ENCODE data around the gene PGP.

PGP gene

GRCh38 chr16:2200313-2200712 lies 14.3 kb downstream of the PGP start:
- TF ChIP-seq CTCF (conservative IDR thresholded peaks at IDR 0.05; ENCODE audit: low read depth) = no peak
- ChIA-PET CTCF (interaction anchor here (0.5 kb wide), 1 partner anchor 301 kb away, joined by 4 read pairs; no protein-coding TSS in a partner anchor), POLR2A (ENCODE audit: low non-redundant PET) (no interaction called here)
- H3K27ac ChIP-seq = no peak overlapping the region
- DNase-seq (ENCODE audit: low spot score) = no peak

- CTCF ChIA-PET = interaction anchor here (0.5 kb wide), 1 partner anchor 301 kb away, joined by 4 read pairs; no protein-coding TSS in a partner anchor
- POLR2A ChIA-PET (ENCODE audit: low non-redundant PET) = no interaction called here
- no peak overlapping the region for H3K27ac ChIP-seq
- no peak for TF ChIP-seq CTCF (conservative IDR thresholded peaks at IDR 0.05; ENCODE audit: low read depth)
- DNase-seq (ENCODE audit: low spot score) = no peak
Observed at GRCh38 chr16:2199621-2200139, 15.0 kb downstream of the PGP start.

- POLR2A ChIA-PET (ENCODE audit: low non-redundant PET) = no interaction called here
- no peak for DNase-seq (ENCODE audit: low spot score)
Observed at GRCh38 chr16:2199095-2199494, 15.5 kb downstream of the PGP start.

GRCh38 chr16:2198283-2198682 lies 16.4 kb downstream of the PGP start:
- no peak overlapping the region for H3K27ac ChIP-seq
- no peak for TF ChIP-seq CTCF (conservative IDR thresholded peaks at IDR 0.05; ENCODE audit: low read depth)
- ChIA-PET POLR2A (ENCODE audit: low non-redundant PET) (no interaction called here), CTCF (no interaction called here)
- no peak for DNase-seq (ENCODE audit: low spot score)

More at GRCh38 chr16:2199095-2199494, 15.5 kb downstream of the PGP start:
- no peak overlapping the region for H3K27ac ChIP-seq
- TF ChIP-seq CTCF (conservative IDR thresholded peaks at IDR 0.05; ENCODE audit: low read depth) = no peak
- CTCF ChIA-PET = no interaction called here

- DNase-seq (ENCODE audit: low spot score) = no peak
- POLR2A ChIA-PET (ENCODE audit: low non-redundant PET) = no interaction called here
- no peak overlapping the region for H3K27ac ChIP-seq
- TF ChIP-seq CTCF (conservative IDR thresholded peaks at IDR 0.05; ENCODE audit: low read depth) = no peak
- CTCF ChIA-PET = no interaction called here
Observed at GRCh38 chr16:2197765-2198164, 16.9 kb downstream of the PGP start.

GRCh38 chr16:2196981-2197511 lies 17.6 kb downstream of the PGP start:
- H3K27ac ChIP-seq = no peak overlapping the region
- ChIA-PET CTCF (interaction anchor here (0.9 kb wide), 1 partner anchor 304 kb away, joined by 3 read pairs; no protein-coding TSS in a partner anchor), POLR2A (ENCODE audit: low non-redundant PET) (no interaction called here)
- no peak for TF ChIP-seq CTCF (conservative IDR thresholded peaks at IDR 0.05; ENCODE audit: low read depth)
- DNase-seq (ENCODE audit: low spot score) = no peak
